ENCODE measurements around the gene UBB.

UBB gene

DNA sequence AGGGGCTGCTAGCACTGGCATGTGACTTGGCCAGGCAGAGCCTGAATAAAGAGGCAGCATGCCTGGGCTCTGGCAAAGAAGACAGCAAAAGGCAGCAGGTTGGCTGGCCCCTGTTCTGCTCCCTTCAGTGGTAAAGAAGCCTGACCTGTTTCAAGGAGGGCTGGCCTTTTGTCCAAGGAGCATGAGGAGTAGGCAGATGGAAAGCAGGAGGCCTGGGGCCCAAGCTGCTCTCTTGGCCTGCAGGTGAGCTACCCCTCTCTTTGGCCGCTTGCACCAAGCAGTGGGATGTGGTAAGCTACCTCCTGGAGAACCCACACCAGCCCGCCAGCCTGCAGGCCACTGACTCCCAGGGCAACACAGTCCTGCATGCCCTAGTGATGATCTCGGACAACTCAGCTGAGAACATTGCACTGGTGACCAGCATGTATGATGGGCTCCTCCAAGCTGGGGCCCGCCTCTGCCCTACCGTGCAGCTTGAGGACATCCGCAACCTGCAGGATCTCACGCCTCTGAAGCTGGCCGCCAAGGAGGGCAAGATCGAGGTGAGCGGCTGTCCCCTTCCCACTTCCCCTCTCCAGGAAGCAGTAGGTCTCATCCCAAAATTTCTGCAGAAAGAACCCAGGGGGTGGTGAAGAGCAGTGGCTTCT lies 42.5 kb downstream of the UBB start:
- no peaks in the 10 kb centered on the region for H3K36me3 ChIP-seq (ENCODE audit: control insufficient read depth, insufficient read depth, low read length)
- no peak overlapping the region for H3K4me3 ChIP-seq (ENCODE audit: low read depth, low read length)
- H3K9me3 ChIP-seq (ENCODE audit: control insufficient read depth, insufficient read depth, low read length), result no peaks in the 10 kb centered on the region
- no peak overlapping the region for H3K9ac ChIP-seq (ENCODE audit: low read depth, low read length)
- H3K4me1 ChIP-seq (ENCODE audit: control insufficient read depth, insufficient read depth, low read length), result no peaks in the 10 kb centered on the region
- no peaks in the 10 kb centered on the region for H3K27me3 ChIP-seq (ENCODE audit: control insufficient read depth, insufficient read depth, low read length)

DNA sequence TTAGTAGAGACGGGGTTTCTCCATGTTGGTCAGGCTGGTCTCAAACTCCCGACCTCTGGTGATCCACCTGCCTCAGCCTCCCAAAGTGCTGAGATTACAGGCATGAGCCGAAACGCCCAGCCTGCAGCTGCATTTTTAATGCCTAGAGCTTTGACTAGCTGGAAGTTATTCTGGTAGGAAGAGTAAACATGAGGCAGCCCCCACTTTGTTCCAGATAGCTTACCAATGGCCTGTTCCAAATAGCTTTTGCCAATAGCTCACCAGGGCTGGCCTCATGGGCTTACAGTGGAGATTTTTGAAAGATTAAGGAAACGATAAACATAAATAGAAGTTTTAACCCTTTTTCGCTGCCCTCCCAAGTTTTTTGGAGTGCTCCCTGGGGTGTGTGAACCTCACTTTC lies 44.3 kb downstream of the UBB start:
- no peaks in the 10 kb centered on the region for H3K4me1 ChIP-seq (ENCODE audit: control insufficient read depth, insufficient read depth, low read length)
- no peaks in the 10 kb centered on the region for H3K36me3 ChIP-seq (ENCODE audit: control insufficient read depth, insufficient read depth, low read length)
- H3K9me3 ChIP-seq (ENCODE audit: control insufficient read depth, insufficient read depth, low read length), result no peaks in the 10 kb centered on the region
- no peaks in the 10 kb centered on the region for H3K27me3 ChIP-seq (ENCODE audit: control insufficient read depth, insufficient read depth, low read length)
- no peak overlapping the region for H3K4me3 ChIP-seq (ENCODE audit: low read depth, low read length)
- no peak overlapping the region for H3K9ac ChIP-seq (ENCODE audit: low read depth, low read length)

- Histone ChIP-seq H3K36me3 (ENCODE audit: control insufficient read depth, insufficient read depth, low read length) (no peaks in the 10 kb centered on the region), H3K4me3 (ENCODE audit: low read depth, low read length) (no peak overlapping the region), H3K4me1 (ENCODE audit: control insufficient read depth, insufficient read depth, low read length) (no peaks in the 10 kb centered on the region)
Observed at GRCh38 chr17:16425698-16426659, 45.1 kb downstream of the UBB start.

GRCh38 chr17:16427020-16427419 lies 46.1 kb downstream of the UBB start:
- H3K9ac ChIP-seq (ENCODE audit: low read depth, low read length), result no peak overlapping the region
- H3K9me3 ChIP-seq (ENCODE audit: control insufficient read depth, insufficient read depth, low read length), result no peaks in the 10 kb centered on the region
- H3K4me1 ChIP-seq (ENCODE audit: control insufficient read depth, insufficient read depth, low read length), result no peaks in the 10 kb centered on the region
- H3K27me3 ChIP-seq (ENCODE audit: control insufficient read depth, insufficient read depth, low read length), result no peaks in the 10 kb centered on the region
- no peak overlapping the region for H3K4me3 ChIP-seq (ENCODE audit: low read depth, low read length)
- H3K36me3 ChIP-seq (ENCODE audit: control insufficient read depth, insufficient read depth, low read length), result no peaks in the 10 kb centered on the region

More at GRCh38 chr17:16425698-16426659, 45.1 kb downstream of the UBB start:
- H3K9ac ChIP-seq (ENCODE audit: low read depth, low read length), result no peak overlapping the region
- H3K27me3 ChIP-seq (ENCODE audit: control insufficient read depth, insufficient read depth, low read length), result no peaks in the 10 kb centered on the region
- H3K9me3 ChIP-seq (ENCODE audit: control insufficient read depth, insufficient read depth, low read length), result no peaks in the 10 kb centered on the region

- Histone ChIP-seq H3K9ac (ENCODE audit: low read depth, low read length) (no peak overlapping the region), H3K4me1 (ENCODE audit: control insufficient read depth, insufficient read depth, low read length) (no peaks in the 10 kb centered on the region), H3K4me3 (ENCODE audit: low read depth, low read length) (no peak overlapping the region), H3K27me3 (ENCODE audit: control insufficient read depth, insufficient read depth, low read length) (no peaks in the 10 kb centered on the region), H3K36me3 (ENCODE audit: control insufficient read depth, insufficient read depth, low read length) (no peaks in the 10 kb centered on the region), H3K9me3 (ENCODE audit: control insufficient read depth, insufficient read depth, low read length) (no peaks in the 10 kb centered on the region)
Observed at GRCh38 chr17:16428098-16428882, 47.4 kb downstream of the UBB start.

GRCh38 chr17:16429083-16429482 lies 48.2 kb downstream of the UBB start:
- no peak overlapping the region for H3K9ac ChIP-seq (ENCODE audit: low read depth, low read length)
- H3K36me3 ChIP-seq (ENCODE audit: control insufficient read depth, insufficient read depth, low read length), result no peaks in the 10 kb centered on the region
- no peaks in the 10 kb centered on the region for H3K27me3 ChIP-seq (ENCODE audit: control insufficient read depth, insufficient read depth, low read length)
- no peaks in the 10 kb centered on the region for H3K4me1 ChIP-seq (ENCODE audit: control insufficient read depth, insufficient read depth, low read length)
- H3K9me3 ChIP-seq (ENCODE audit: control insufficient read depth, insufficient read depth, low read length), result no peaks in the 10 kb centered on the region
- no peak overlapping the region for H3K4me3 ChIP-seq (ENCODE audit: low read depth, low read length)

DNA sequence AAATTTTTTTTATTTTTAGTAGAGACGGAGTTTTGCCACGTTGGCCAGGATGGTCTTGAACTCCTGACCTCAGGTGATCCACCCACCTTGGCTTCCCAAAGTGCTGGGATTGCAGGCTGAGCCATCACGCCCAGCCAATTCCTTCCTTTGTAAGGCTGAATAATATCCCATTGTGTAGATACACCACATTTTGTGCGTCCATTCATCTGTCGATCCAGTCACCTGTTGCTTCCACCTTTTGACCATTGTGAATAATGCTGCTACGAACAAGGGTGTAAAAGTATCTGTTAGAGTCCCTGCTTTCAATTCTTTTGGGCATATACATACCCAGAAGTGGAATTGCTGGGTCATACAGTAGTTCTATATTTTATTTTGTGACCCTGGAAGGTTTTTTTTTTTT lies 49.8 kb downstream of the UBB start:
- Histone ChIP-seq H3K9me3 (ENCODE audit: control insufficient read depth, insufficient read depth, low read length) (no peaks in the 10 kb centered on the region), H3K36me3 (ENCODE audit: control insufficient read depth, insufficient read depth, low read length) (no peaks in the 10 kb centered on the region), H3K9ac (ENCODE audit: low read depth, low read length) (no peak overlapping the region), H3K4me3 (ENCODE audit: low read depth, low read length) (no peak overlapping the region), H3K27me3 (ENCODE audit: control insufficient read depth, insufficient read depth, low read length) (no peaks in the 10 kb centered on the region), H3K4me1 (ENCODE audit: control insufficient read depth, insufficient read depth, low read length) (peaks cover 7% of the 10 kb centered on the region)

DNA sequence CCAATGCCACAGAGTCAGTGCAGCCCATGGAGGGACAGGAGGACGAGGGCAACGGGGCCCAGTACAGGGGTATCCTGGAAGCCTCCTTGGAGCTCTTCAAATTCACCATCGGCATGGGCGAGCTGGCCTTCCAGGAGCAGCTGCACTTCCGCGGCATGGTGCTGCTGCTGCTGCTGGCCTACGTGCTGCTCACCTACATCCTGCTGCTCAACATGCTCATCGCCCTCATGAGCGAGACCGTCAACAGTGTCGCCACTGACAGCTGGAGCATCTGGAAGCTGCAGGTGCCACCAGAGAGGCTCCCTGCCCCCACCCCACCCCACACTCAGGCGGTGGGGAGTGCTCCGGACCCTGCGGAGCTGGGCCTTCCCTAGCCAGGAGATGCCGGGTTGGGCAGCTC lies 51.1 kb downstream of the UBB start:
- peaks cover 7% of the 10 kb centered on the region for H3K4me1 ChIP-seq (ENCODE audit: control insufficient read depth, insufficient read depth, low read length)
- no peaks in the 10 kb centered on the region for H3K27me3 ChIP-seq (ENCODE audit: control insufficient read depth, insufficient read depth, low read length)
- H3K9me3 ChIP-seq (ENCODE audit: control insufficient read depth, insufficient read depth, low read length), result no peaks in the 10 kb centered on the region
- H3K36me3 ChIP-seq (ENCODE audit: control insufficient read depth, insufficient read depth, low read length), result no peaks in the 10 kb centered on the region
- H3K4me3 ChIP-seq (ENCODE audit: low read depth, low read length), result no peak overlapping the region
- no peak overlapping the region for H3K9ac ChIP-seq (ENCODE audit: low read depth, low read length)
